GM12872 (cell line): ENCODE results near the gene ATP4B.

Experiments used
- TF ChIP-seq, protein P1 (sequence below): IDR thresholded peaks from 3 replicates; pipeline ENCODE4 v1.5.1; 2011; ENCODE audit warnings: low read depth, mild to moderate bottlenecking, low read length, moderate library complexity; ENCODE audit not compliant: insufficient read depth

ATP4B gene

DNA sequence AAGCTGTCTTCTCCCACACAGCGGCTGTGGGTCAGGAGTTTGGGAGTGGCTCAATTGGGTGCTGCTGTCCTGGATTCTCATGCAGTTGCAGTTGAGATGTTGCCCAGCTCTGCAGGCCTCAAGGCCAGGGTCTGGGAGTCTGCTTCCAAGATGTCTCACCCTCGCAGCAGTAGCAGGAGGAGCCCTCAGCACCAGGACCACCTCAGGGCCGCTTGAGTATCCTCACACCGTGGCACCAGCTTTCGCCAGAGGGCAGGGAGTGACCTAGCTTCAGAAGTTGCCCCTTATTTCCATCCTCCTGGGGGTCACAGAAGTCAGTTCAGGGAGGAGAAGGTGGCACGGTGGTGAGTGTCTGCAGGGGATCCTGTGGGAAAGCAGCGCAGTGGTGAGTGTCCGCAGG, 52.5 kb downstream of the ATP4B start:
- TF ChIP-seq, protein P1, sequence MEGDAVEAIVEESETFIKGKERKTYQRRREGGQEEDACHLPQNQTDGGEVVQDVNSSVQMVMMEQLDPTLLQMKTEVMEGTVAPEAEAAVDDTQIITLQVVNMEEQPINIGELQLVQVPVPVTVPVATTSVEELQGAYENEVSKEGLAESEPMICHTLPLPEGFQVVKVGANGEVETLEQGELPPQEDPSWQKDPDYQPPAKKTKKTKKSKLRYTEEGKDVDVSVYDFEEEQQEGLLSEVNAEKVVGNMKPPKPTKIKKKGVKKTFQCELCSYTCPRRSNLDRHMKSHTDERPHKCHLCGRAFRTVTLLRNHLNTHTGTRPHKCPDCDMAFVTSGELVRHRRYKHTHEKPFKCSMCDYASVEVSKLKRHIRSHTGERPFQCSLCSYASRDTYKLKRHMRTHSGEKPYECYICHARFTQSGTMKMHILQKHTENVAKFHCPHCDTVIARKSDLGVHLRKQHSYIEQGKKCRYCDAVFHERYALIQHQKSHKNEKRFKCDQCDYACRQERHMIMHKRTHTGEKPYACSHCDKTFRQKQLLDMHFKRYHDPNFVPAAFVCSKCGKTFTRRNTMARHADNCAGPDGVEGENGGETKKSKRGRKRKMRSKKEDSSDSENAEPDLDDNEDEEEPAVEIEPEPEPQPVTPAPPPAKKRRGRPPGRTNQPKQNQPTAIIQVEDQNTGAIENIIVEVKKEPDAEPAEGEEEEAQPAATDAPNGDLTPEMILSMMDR, result no peak

DNA sequence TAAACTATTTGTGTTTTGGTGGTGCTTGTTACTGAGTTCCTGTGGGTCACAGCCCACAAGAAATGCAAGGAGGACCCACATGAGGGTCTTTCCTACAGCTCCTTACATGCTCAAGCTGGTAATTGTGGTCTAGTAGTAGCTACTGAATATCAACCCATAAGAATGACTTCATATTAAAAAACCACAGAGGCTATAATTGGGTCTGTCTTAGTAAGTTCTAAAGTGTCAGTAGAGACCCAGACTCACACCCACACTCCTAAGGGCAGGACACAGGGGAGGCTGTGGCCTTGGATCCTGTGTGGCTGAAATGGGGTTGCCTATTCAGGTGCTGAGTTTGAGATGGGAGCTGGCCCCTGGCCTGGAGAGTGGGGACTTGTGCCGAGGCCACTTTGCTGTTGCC, 53.8 kb downstream of the ATP4B start:
- TF ChIP-seq, protein P1, result no peak

DNA sequence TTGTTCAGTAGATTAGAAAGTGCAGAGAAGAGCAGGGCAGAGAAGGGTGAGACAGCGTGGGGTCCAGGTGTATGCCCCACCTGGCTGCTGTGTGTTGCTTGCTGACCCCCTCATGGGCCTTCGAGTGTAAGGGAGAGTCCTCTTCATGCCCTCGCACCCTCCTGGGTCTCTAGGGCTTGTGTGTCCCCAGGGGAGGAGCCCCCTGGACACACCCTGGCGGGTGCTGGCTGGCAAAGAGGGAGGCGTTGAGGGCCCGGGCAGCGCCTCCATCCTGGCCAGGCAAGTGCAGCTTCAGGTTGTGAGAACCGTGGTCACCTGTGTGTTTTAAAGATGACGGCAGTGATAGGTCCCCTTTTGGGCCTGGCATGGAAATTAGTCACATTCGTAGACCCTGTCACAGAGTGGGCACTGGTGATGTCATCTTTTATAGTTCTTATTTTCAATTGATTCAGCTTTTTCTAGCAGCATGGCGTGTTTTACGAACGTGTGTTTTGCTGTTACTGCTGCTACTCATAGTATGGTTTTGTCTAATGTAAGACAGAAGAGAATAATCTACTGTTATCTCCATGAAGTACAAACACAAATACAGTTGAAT, 54.8 kb downstream of the ATP4B start:
- TF ChIP-seq, protein P1, result no peak

DNA sequence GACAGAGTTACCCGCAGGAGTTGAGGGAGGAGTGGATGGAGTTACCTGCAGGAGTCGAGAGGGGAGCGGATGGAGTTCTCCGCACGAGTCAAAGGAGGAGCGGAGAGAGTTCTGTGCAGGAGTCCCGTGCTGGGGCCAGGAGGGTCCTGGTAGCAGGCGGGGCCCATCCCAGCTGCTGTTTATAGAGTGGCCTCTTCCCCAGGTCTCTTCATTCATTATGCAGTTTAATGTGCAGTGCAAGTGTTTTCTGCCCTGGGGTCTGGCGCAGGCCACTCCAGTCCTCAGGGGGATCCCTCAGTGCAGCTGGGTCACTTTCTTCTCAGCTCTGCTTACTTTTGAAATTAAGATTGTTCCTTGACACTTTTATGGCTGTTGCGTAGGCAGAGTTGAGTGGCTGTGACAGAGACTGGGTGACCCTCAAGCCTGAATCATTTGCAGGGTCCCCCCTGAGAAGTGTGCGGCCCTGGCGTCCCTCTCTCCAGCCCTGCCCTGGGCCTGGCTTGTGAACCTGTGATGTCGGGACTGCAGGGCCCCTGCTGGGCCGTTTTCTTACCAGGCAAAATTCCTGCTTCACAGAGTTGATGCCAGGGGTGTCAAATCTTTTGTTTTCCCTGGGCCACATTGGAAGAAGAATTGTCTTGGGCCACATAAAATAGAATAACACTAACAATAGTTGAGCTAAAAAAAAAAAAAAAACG, 55.6 kb downstream of the ATP4B start:
- TF ChIP-seq, protein P1, result no peak

DNA sequence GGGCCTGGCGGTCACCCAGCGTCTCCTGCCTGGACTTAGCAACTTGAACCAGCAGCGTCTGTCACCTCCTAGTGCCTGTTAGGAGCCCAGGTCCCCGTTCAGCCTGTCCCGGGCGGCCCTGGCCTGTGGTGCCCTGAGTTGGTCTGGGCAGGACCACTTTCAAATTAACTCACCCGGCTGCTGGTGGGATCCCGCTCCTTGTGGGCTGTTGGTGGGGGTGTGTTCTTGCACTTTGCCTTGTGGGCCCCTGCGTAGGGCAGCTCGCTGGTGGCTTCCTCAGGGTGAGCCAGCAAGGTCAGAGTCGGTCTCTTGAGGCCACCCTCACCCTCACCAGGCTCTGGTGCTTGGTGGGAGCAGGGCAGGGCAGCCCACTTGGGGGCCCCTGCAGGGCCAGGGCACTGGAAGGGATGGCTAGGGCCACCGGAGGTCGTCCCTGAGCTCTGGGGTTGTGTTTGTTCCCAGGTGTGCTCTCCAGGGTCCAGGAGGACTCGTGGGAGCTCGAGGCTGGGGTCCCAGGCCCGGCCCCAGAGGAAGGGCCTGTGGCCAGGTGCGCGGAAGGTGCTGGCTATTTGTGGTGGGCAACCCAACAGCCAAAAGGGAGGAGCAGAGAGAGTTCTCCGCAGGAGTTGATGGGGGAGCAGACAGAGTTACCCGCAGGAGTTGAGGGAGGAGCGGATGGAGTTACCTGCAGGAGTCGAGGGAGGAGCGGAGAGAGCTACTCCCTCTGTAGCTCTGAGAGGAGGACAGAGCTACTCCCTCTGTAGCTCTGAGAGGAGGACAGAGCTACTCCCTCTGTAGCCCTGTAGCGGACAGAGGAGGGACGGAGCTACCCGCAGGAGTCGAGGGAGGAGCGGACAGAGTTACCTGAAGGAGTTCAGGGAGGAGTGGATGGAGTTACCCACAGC, 56.6 kb downstream of the ATP4B start:
- TF ChIP-seq, protein P1, result no peak

DNA sequence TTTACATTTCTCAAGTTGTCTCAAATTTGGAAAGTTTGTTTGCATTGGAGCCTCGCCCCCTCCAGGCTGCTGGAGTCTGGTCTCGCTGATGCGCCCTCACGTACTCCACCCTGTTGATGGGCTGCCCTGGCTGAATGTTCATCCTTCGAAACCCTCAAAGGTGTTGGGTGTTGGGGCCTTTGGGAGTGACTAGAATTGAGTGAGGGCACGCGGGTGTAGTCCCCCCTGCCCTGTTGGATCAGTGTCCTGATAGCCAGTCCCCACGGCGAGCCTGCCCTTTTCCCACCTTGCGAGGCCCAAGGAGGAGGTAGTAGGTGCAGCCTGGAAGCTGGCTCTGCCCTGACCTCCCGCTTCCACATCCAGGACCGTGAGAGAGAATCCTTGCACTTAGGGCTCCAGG, 58.6 kb downstream of the ATP4B start:
- TF ChIP-seq, protein P1, result no peak
